ENCODE measurements around the gene CELSR1.
A peak's percentile ranks its signal among the peaks of the same experiment; 100 is the strongest.

Gene CELSR1

GRCh38 chr22:46430961-46431838, 106.2 kb downstream of the CELSR1 start:
- no peak for TF ChIP-seq CTCF (conservative IDR thresholded peaks at IDR 0.05; ENCODE audit: low read depth, low read length)
- H3K4me3 ChIP-seq (ENCODE audit: low read depth, low read length): no peak overlapping the region
- DNase-seq (ENCODE audit: low read depth): no peak

GRCh38 chr22:46429325-46429853, 108.0 kb downstream of the CELSR1 start:
- DNase-seq (ENCODE audit: low read depth): no peak
- TF ChIP-seq CTCF (conservative IDR thresholded peaks at IDR 0.05; ENCODE audit: low read depth, low read length): no peak
- no peak overlapping the region for H3K4me3 ChIP-seq (ENCODE audit: low read depth, low read length)

GRCh38 chr22:46428602-46429324, 108.7 kb downstream of the CELSR1 start:
- no peak for TF ChIP-seq CTCF (conservative IDR thresholded peaks at IDR 0.05; ENCODE audit: low read depth, low read length)
- no peak for DNase-seq (ENCODE audit: low read depth)
- no peak overlapping the region for H3K4me3 ChIP-seq (ENCODE audit: low read depth, low read length)

GRCh38 chr22:46428171-46428570, 109.2 kb downstream of the CELSR1 start:
- no peak overlapping the region for H3K4me3 ChIP-seq (ENCODE audit: low read depth, low read length)
- no peak for DNase-seq (ENCODE audit: low read depth)
- TF ChIP-seq CTCF (conservative IDR thresholded peaks at IDR 0.05; ENCODE audit: low read depth, low read length): no peak

- H3K4me3 ChIP-seq (ENCODE audit: low read depth, low read length): no peak overlapping the region
- peak; percentile 34 for DNase-seq (ENCODE audit: low read depth)
- no peak for TF ChIP-seq CTCF (conservative IDR thresholded peaks at IDR 0.05; ENCODE audit: low read depth, low read length)
Observed at GRCh38 chr22:46425016-46425415, 112.4 kb downstream of the CELSR1 start.

GRCh38 chr22:46424496-46424895, 112.9 kb downstream of the CELSR1 start:
- TF ChIP-seq CTCF (conservative IDR thresholded peaks at IDR 0.05; ENCODE audit: low read depth, low read length): no peak
- H3K4me3 ChIP-seq (ENCODE audit: low read depth, low read length): no peak overlapping the region
- DNase-seq (ENCODE audit: low read depth): no peak

All from choroid plexus epithelial cell (primary cell).